ENCODE data around the gene PKIG.

PKIG gene

GRCh38 chr20:44662261-44662660 lies 79.9 kb downstream of the PKIG start:
- no peak for DNase-seq (ENCODE audit: low spot score)

- DNase-seq (ENCODE audit: low spot score) = no peak
These were observed 81.8 kb downstream of the PKIG start for GRCh38 chr20:44664131-44664530.

GRCh38 chr20:44666066-44666465 lies 83.7 kb downstream of the PKIG start:
- DNase-seq (ENCODE audit: low spot score) = no peak
